ENCODE results near the gene TAF11.

DNA sequence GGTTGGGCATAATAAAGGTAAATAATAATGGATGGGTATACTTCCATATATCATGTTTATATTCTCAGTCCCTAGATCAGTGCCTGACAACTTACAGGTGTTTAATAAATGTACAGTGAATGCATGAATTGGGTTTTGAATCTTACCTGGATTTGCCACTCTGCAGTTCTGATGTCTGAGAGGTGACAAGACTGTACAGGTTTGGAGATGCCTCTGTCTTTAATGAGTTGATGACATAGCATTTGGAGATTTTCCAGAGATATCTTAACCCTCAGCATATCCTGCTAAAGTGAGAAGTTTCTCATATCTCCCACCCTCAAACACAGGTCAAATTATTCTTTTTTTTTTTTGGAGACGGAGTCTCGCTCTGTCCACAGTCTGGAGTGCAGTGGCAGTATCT lies 3.5 kb upstream of the TAF11 start:
- no peak for TF ChIP-seq EP300 (IDR thresholded peaks at IDR 0.05; ENCODE audit: borderline replicate concordance)
- no peak for TF ChIP-seq MAX (IDR thresholded peaks at IDR 0.05)
- no peak for TF ChIP-seq NFIC (IDR thresholded peaks at IDR 0.05)
- TF ChIP-seq REST (IDR thresholded peaks at IDR 0.05; ENCODE audit: low read depth) = no peak
- no peak for TF ChIP-seq CEBPB (IDR thresholded peaks at IDR 0.05)

Measured in Ishikawa (cell line).